HL-60/S4 treated with retinoic acid at 250 ng/mL for 4 days and 3 days (cell line): ENCODE results near the gene TMEM218.

Source experiments
- in situ Hi-C: fragments of 300-500 bp; cut with MboI; formaldehyde crosslinking; loops from 2 replicates; pipeline ENCODE4 v1.7.0; 2022; ENCODE audit warnings: low sequenced_read_pairs

The TMEM218 gene

GRCh38 chr11:125078516-125079140 is 32.8 kb downstream of the TMEM218 start:
- in situ Hi-C loops, result no loop called here

GRCh38 chr11:125078016-125078415 is 33.4 kb downstream of the TMEM218 start:
- in situ Hi-C loops, result no loop called here

- in situ Hi-C loops, result no loop called here
These were observed 35.0 kb downstream of the TMEM218 start for GRCh38 chr11:125076378-125076945.

- in situ Hi-C loops, result no loop called here
These were observed 35.5 kb downstream of the TMEM218 start for GRCh38 chr11:125075900-125076317.

- in situ Hi-C loops, result no loop called here
These were observed 36.2 kb downstream of the TMEM218 start for GRCh38 chr11:125075242-125075625.

- in situ Hi-C loops, result no loop called here
These were observed 36.8 kb downstream of the TMEM218 start for GRCh38 chr11:125074511-125075241.

GRCh38 chr11:125073616-125074483 is 37.6 kb downstream of the TMEM218 start:
- in situ Hi-C loops, result no loop called here

GRCh38 chr11:125072961-125073590 is 38.4 kb downstream of the TMEM218 start:
- in situ Hi-C loops, result no loop called here

- in situ Hi-C loops, result no loop called here
These were observed 39.0 kb downstream of the TMEM218 start for GRCh38 chr11:125072218-125072960.

GRCh38 chr11:125071846-125072217 is 39.6 kb downstream of the TMEM218 start:
- in situ Hi-C loops, result no loop called here

- in situ Hi-C loops, result no loop called here
These were observed 40.0 kb downstream of the TMEM218 start for GRCh38 chr11:125071435-125071834.

- in situ Hi-C loops, result no loop called here
These were observed 40.6 kb downstream of the TMEM218 start for GRCh38 chr11:125070699-125071254.

- in situ Hi-C loops, result no loop called here
These were observed 41.6 kb downstream of the TMEM218 start for GRCh38 chr11:125069796-125070195.

GRCh38 chr11:125069008-125069407 is 42.4 kb downstream of the TMEM218 start:
- in situ Hi-C loops, result no loop called here

GRCh38 chr11:125068368-125068767 is 43.1 kb downstream of the TMEM218 start:
- in situ Hi-C loops, result no loop called here

- in situ Hi-C loops, result no loop called here
These were observed 47.4 kb downstream of the TMEM218 start for GRCh38 chr11:125064070-125064469.

- in situ Hi-C loops, result no loop called here
These were observed 47.9 kb downstream of the TMEM218 start for GRCh38 chr11:125063429-125064043.

GRCh38 chr11:125062931-125063428 is 48.4 kb downstream of the TMEM218 start, which contains the start of gene SLC37A2:
SLC37A2 (plus strand) TSS chr11:125063305; CDS start chr11:125063368, 63 bp downstream.
- in situ Hi-C loops, result no loop called here
